ENCODE data around the gene DAPK2. TPM values are rescaled to one million over a fixed set of nuclear protein-coding genes. Genes with fewer than 3 reads are reported as not detected.
A peak's percentile ranks its signal among the peaks of the same experiment; 100 is the strongest.

The DAPK2 gene
- total and polyA plus RNA-seq, 2 of the 13 experiments (the other 11 are each of a cell fraction or from before 2014, with no cell fraction given), result 0.33 to 0.63 TPM

GRCh38 chr15:64092864-64093626 is 46.8 kb upstream of the DAPK2 start (continued):
- no peak for TF ChIP-seq ZNF850 (CRISPR knock-in tag; conservative IDR thresholded peaks at IDR 0.05)
- TF ChIP-seq ZNF296 (CRISPR knock-in tag; conservative IDR thresholded peaks at IDR 0.05), result no peak
- TF ChIP-seq CSRNP1 (CRISPR knock-in tag; IDR thresholded peaks at IDR 0.05), result no peak
- TF ChIP-seq ZNF335 (CRISPR knock-in tag; IDR thresholded peaks at IDR 0.05), result peak; percentile 97; the same call in 1 of the 2 replicates
- TF ChIP-seq CENPT (CRISPR knock-in tag; IDR thresholded peaks at IDR 0.05; ENCODE audit: low read depth), result no peak
- TF ChIP-seq ZNF12 (CRISPR knock-in tag; IDR thresholded peaks at IDR 0.05), result peak; percentile 47; the same call in 1 of the 2 replicates
- no peak for TF ChIP-seq ZNF367 (CRISPR knock-in tag; IDR thresholded peaks at IDR 0.05; ENCODE audit: borderline replicate concordance)
- peak; percentile 20; the same call in 1 of the 2 replicates for TF ChIP-seq MYC (CRISPR knock-in tag; IDR thresholded peaks at IDR 0.05; ENCODE audit: borderline replicate concordance)
- no peak for TF ChIP-seq KAT8 (CRISPR knock-in tag; IDR thresholded peaks at IDR 0.05)
- no peak for TF ChIP-seq FOXP1 (IDR thresholded peaks at IDR 0.05)
- TF ChIP-seq FOXP1 (CRISPR knock-in tag; IDR thresholded peaks at IDR 0.05), result no peak
- no peak for TF ChIP-seq ZNF225 (CRISPR knock-in tag; IDR thresholded peaks at IDR 0.05)
- no peak for TF ChIP-seq RBAK (CRISPR knock-in tag; IDR thresholded peaks at IDR 0.05)
- no peak; the same call in 1 of the 2 replicates for TF ChIP-seq ZNF782 (CRISPR knock-in tag; IDR thresholded peaks at IDR 0.05; ENCODE audit: borderline replicate concordance)
- TF ChIP-seq ZFP82 (CRISPR knock-in tag; IDR thresholded peaks at IDR 0.05; ENCODE audit: borderline replicate concordance), result no peak
- no peak for TF ChIP-seq ZNF564 (CRISPR knock-in tag; IDR thresholded peaks at IDR 0.05)
- no peak for TF ChIP-seq TOPORS (CRISPR knock-in tag; IDR thresholded peaks at IDR 0.05)
- no peak for TF ChIP-seq BORCS8-MEF2B (CRISPR knock-in tag; IDR thresholded peaks at IDR 0.05)
- no peak for TF ChIP-seq HNRNPK (IDR thresholded peaks at IDR 0.05; ENCODE audit: low read depth, low read length, poor library complexity, severe bottlenecking)
- TF ChIP-seq CENPX (CRISPR knock-in tag; IDR thresholded peaks at IDR 0.05), result no peak
- no peak for TF ChIP-seq ZMAT5 (CRISPR knock-in tag; IDR thresholded peaks at IDR 0.05; ENCODE audit: borderline replicate concordance, low read depth)
- TF ChIP-seq RBM22 (optimal IDR thresholded peaks at IDR 0.05; ENCODE audit: low read length), result no peak

Measured in HepG2 (cell line).